Measurements from ENCODE around the gene PDE4B. TPM values are rescaled to one million over a fixed set of nuclear protein-coding genes. Genes with fewer than 3 reads are reported as not detected.

Gene PDE4B
- total RNA-seq, 2 experiments from 2014 or later: 2.4 to 3.1 TPM

GRCh38 chr1:65897485-65897884 is 104.8 kb downstream of the PDE4B start:
- BruUV-seq (replicated peaks): no TSS peak
- TF ChIP-seq EZH2phosphoT487 (IDR thresholded peaks at IDR 0.05; ENCODE audit: borderline replicate concordance, low read depth, low read length): no peak
- TF ChIP-seq CTCF (conservative IDR thresholded peaks at IDR 0.05; ENCODE audit: low read length): no peak
- CTCF ChIA-PET (ENCODE audit: unreplicated experiment): no interaction called here

GRCh38 chr1:65904681-65905083 is 112.0 kb downstream of the PDE4B start:
- H4K20me1 ChIP-seq (ENCODE audit: insufficient read depth, low read length): no peaks in the 10 kb centered on the region
- BruUV-seq (replicated peaks): no TSS peak
- no peak for TF ChIP-seq EZH2phosphoT487 (IDR thresholded peaks at IDR 0.05; ENCODE audit: borderline replicate concordance, low read depth, low read length)
- no peak for TF ChIP-seq CTCF (conservative IDR thresholded peaks at IDR 0.05; ENCODE audit: low read length)
- H3K79me2 ChIP-seq (ENCODE audit: insufficient read depth, low read depth, low read length): no peaks in the 10 kb centered on the region
- H3K27ac ChIP-seq (ENCODE audit: low read depth, low read length, poor library complexity, severe bottlenecking): no peak overlapping the region
- intact Hi-C loops (cut with micrococcal nuclease; ENCODE audit: unreplicated experiment): no loop called here
- H3K9me2 ChIP-seq (ENCODE audit: insufficient read depth, low read length): no peaks in the 10 kb centered on the region
- H3K4me1 ChIP-seq (ENCODE audit: insufficient read depth, low read length, poor library complexity, severe bottlenecking): no peaks in the 10 kb centered on the region
- H3K36me3 ChIP-seq (ENCODE audit: insufficient read depth, low read length): no peaks in the 10 kb centered on the region
- ChIA-PET CTCF (ENCODE audit: unreplicated experiment) (no interaction called here), POLR2A (no interaction called here)
- no peak overlapping the region for H3K4me3 ChIP-seq (ENCODE audit: low read depth, low read length, poor library complexity, severe bottlenecking)
- no peaks in the 10 kb centered on the region for H3K9me3 ChIP-seq (ENCODE audit: low read length)
- no peak overlapping the region for H3K4me2 ChIP-seq (ENCODE audit: low read length)
- H2AFZ ChIP-seq (ENCODE audit: low read length): no peak overlapping the region
- DNase-seq (ENCODE audit: low spot score): no peak

More at GRCh38 chr1:65897485-65897884, 104.8 kb downstream of the PDE4B start:
- H3K9me3 ChIP-seq (ENCODE audit: low read length): no peaks in the 10 kb centered on the region
- H3K79me2 ChIP-seq (ENCODE audit: insufficient read depth, low read depth, low read length): no peaks in the 10 kb centered on the region
- no peaks in the 10 kb centered on the region for H3K9me2 ChIP-seq (ENCODE audit: insufficient read depth, low read length)
- no peak overlapping the region for H3K4me2 ChIP-seq (ENCODE audit: low read length)
- no peaks in the 10 kb centered on the region for H3K4me1 ChIP-seq (ENCODE audit: insufficient read depth, low read length, poor library complexity, severe bottlenecking)
- H3K27ac ChIP-seq (ENCODE audit: low read depth, low read length, poor library complexity, severe bottlenecking): no peak overlapping the region
- no peak overlapping the region for H3K4me3 ChIP-seq (ENCODE audit: low read depth, low read length, poor library complexity, severe bottlenecking)
- H3K36me3 ChIP-seq (ENCODE audit: insufficient read depth, low read length): no peaks in the 10 kb centered on the region
- no peak for DNase-seq (ENCODE audit: low spot score)
- no peak overlapping the region for H2AFZ ChIP-seq (ENCODE audit: low read length)
- intact Hi-C loops (cut with micrococcal nuclease; ENCODE audit: unreplicated experiment): no loop called here
- H4K20me1 ChIP-seq (ENCODE audit: insufficient read depth, low read length): no peaks in the 10 kb centered on the region
- POLR2A ChIA-PET: no interaction called here

GRCh38 chr1:65910432-65910831 is 117.7 kb downstream of the PDE4B start:
- Histone ChIP-seq H3K4me2 (ENCODE audit: low read length) (no peak overlapping the region), H3K9me3 (ENCODE audit: low read length) (no peaks in the 10 kb centered on the region), H3K4me3 (ENCODE audit: low read depth, low read length, poor library complexity, severe bottlenecking) (no peak overlapping the region), H3K79me2 (ENCODE audit: insufficient read depth, low read depth, low read length) (no peaks in the 10 kb centered on the region), H3K36me3 (ENCODE audit: insufficient read depth, low read length) (no peaks in the 10 kb centered on the region), H2AFZ (ENCODE audit: low read length) (no peak overlapping the region), H3K4me1 (ENCODE audit: insufficient read depth, low read length, poor library complexity, severe bottlenecking) (no peaks in the 10 kb centered on the region), H3K9me2 (ENCODE audit: insufficient read depth, low read length) (no peaks in the 10 kb centered on the region), H4K20me1 (ENCODE audit: insufficient read depth, low read length) (no peaks in the 10 kb centered on the region), H3K27ac (ENCODE audit: low read depth, low read length, poor library complexity, severe bottlenecking) (no peak overlapping the region)
- ChIA-PET CTCF (ENCODE audit: unreplicated experiment) (no interaction called here), POLR2A (no interaction called here)
- intact Hi-C loops (cut with micrococcal nuclease; ENCODE audit: unreplicated experiment): loop anchor here (10.0 kb wide), 1 partner anchor 56 kb away; no protein-coding TSS in a partner anchor
- no TSS peak for BruUV-seq (replicated peaks)
- DNase-seq (ENCODE audit: low spot score): no peak
- TF ChIP-seq EZH2phosphoT487 (IDR thresholded peaks at IDR 0.05; ENCODE audit: borderline replicate concordance, low read depth, low read length): no peak
- TF ChIP-seq CTCF (conservative IDR thresholded peaks at IDR 0.05; ENCODE audit: low read length): no peak
